VCaP (cell line): ENCODE results near the gene UNC93B1.

Experiments
- H3K27ac ChIP-seq: fragments of 450-650 bp; 2 replicates; pipeline ENCODE4 v1.5.1; 2017
- TF ChIP-seq, protein P1 (sequence below): fragments of 450-650 bp; conservative IDR thresholded peaks from 2 replicates; pipeline ENCODE4 v1.5.1; 2017; ENCODE audit warnings: mild to moderate bottlenecking, moderate library complexity

The UNC93B1 gene

DNA sequence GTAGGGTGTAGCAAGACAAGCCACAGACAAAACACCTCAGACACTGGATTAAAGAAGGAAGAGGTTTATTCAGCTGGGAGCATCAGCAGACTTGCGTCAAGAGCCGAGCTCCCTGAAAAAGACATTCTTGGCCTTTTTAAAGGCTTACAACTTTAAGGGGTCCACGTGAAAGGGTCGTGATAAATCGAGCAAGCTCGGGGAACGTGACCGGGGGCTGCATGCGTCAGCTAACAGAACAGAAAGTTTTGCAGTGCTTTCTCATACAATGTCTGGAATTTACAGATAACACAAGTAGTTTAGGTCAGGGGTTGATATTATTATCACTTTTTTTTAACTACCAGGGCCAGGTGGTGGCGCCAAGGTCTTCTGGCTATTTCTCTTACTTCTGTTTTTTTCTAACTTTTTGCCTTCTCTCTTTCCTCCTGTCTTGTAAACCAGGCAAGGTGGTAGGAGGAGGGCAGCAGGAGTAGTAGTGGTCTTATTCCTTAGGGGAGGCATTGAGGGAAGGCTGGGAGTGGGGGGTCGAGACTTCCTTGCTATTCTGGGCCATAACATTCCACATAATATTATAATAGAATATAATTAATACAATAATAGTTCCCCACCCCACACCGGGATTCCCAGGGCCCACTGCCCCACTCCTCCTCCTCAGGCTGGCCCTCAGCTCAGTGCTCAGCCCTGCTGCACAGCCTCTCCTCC lies 5.6 kb upstream of the UNC93B1 start:
- H3K27ac ChIP-seq = peak overlapping the region; percentile 50
- TF ChIP-seq, protein P1, sequence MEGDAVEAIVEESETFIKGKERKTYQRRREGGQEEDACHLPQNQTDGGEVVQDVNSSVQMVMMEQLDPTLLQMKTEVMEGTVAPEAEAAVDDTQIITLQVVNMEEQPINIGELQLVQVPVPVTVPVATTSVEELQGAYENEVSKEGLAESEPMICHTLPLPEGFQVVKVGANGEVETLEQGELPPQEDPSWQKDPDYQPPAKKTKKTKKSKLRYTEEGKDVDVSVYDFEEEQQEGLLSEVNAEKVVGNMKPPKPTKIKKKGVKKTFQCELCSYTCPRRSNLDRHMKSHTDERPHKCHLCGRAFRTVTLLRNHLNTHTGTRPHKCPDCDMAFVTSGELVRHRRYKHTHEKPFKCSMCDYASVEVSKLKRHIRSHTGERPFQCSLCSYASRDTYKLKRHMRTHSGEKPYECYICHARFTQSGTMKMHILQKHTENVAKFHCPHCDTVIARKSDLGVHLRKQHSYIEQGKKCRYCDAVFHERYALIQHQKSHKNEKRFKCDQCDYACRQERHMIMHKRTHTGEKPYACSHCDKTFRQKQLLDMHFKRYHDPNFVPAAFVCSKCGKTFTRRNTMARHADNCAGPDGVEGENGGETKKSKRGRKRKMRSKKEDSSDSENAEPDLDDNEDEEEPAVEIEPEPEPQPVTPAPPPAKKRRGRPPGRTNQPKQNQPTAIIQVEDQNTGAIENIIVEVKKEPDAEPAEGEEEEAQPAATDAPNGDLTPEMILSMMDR = peak; percentile 69

DNA sequence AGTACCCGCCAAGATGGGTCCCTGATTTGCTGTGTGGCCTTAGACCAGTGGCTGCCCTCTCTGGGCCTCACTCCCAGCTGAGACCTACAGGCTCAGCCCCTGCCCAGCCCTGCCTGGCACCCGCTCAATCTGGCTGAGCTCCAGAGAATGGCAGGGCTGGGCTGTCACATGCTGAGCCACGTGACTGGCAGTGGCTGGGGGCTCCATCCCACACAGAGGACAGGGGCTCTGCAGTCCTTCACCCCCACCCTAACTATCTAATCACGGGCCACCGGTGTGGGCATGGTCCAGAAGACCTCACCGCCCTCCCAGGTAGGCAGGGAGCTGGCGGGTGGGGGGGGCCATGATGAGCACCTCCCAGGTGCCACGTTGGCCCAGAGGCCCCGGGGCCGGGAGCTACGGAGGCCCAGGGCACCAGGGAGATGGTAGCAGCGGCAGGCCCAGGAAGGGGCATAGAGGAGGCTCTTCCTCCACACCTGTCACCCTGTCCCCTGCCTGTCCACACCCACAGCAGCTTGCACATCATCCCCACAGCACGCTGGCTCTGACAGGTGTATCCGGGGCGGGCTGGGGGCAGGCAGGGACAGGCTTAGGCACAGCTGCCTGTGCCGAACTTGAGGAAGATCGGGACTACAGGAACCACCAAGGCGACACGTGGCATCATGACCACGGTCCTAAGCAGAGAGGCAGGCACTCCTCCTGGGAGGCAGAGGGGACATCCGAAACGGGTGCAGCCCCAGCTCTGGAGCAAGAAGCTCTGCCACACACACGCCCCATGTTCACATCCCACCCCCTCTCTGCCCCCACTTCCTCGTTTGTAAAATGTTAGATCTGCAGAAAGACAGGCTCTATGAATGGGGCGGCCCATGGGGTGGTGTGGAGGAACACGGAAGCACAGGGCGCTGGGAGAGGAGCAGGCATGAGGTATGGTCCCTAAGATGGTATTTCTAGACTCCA lies 4.8 kb upstream of the UNC93B1 start:
- peak overlapping the region; percentile 35; the same call in 1 of the 2 replicates for H3K27ac ChIP-seq

DNA sequence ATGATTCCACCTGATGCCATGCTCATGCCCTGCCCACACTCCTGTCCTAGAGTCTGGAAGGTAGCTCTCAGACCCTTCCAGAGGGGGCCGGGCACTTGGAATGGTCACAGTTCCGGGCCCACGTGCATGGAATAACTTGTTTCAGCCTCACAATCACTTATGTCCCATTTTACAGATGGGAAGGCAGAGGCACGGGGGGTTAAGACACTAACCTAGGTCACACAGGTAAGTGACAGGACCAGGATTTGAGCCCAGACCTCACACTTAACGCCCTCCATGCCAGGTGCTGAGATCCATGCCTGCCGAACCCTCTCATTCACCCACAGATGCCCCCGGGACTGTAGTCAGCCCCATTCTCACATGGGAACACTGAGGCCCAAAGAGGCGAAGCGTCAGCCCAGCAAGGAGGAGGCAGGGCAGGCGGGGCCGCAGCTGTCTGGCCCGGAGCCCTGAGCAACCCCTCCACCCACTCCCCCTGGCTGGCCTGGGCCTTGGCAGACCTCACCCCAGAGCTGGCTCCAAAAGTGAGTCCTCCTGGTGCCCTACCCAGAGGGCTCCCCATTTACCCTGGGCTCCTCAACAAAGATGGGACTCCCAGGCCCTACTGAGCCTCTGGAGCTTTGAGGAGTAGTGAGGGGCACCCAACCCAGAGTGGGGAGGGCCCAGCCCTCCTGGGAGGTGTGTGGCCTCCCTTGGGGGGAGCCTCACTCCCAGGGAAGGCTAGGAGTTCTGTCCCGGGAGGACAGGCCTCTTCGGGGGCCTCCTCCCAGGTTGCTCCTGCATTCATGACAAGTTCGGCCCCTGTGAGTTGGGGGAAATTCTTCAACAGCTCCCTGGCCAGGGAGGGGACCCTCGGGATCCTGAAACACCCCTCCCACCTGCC lies 3.8 kb upstream of the UNC93B1 start:
- peak overlapping the region; percentile 35; the same call in 1 of the 2 replicates for H3K27ac ChIP-seq
- TF ChIP-seq, protein P1 = no peak

More for the DNA sequence above, 4.8 kb upstream of the UNC93B1 start:
- TF ChIP-seq, protein P1 = no peak

DNA sequence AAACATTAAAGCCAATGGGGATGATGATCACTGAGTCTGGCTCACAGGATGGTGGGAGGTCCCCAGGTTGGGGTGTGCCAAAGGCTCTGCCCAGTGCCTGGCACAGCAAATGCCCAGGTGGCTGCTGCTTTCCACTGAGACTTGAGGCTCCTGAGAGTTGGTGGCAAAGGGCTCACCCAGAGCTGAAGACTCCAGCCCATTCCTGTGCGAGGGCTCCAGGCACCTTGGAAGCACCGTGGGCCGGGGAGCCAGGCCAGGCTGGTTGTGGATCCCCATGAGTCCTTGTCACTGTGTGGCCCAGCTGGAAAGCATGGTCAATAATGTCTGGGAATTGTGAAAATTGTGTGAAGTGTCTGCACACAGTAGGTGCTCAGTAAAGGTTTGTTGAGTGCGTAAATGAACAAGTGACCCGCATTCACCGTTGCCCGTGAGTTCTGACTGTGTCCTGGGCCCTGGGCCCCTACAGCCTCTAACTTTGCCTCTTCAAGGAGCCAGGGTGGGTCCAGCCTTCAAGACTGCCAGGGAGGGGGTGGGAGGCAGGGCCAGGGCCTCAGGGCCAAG lies 2.8 kb upstream of the UNC93B1 start:
- no peak overlapping the region for H3K27ac ChIP-seq
- TF ChIP-seq, protein P1 = no peak

DNA sequence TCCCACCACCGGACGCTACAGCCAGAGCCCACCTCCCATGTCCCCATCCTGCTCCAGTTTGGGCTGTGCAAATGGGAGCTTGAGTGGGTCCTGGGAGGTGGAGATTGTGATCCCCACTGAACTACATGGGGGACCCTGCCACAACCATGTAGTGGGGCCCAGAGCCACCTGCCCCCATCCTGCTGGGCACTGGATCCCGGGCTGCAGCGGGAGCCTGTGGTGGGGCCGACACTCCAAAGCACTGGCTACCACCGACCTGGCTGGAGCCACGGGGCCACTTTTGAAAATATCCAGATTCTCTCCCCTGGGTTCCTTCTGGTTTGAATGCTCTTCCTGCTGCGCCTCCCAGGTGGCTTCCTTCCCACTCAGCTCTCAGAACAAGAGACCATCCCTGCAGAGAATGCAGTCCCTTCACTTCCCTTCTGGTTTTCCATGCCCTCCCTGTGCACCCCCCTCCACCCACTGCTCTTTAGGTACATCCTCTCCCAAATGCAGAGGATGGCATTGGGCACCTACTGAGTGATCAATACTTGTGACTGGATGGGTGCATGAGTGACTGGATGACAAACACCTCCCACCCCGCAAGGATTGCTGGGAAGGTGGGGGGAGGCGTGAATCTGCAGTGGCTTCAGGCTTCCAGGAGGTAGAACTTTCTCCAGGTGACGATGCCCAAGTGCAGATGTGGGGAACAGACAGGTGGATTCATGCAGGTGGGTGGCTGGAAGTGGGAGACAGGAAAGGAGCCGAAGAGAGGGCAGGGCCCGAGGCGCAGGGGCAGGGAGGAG lies 846 bp upstream of the UNC93B1 start:
- TF ChIP-seq, protein P1 = no peak
- H3K27ac ChIP-seq = peak overlapping the region; percentile 82

DNA sequence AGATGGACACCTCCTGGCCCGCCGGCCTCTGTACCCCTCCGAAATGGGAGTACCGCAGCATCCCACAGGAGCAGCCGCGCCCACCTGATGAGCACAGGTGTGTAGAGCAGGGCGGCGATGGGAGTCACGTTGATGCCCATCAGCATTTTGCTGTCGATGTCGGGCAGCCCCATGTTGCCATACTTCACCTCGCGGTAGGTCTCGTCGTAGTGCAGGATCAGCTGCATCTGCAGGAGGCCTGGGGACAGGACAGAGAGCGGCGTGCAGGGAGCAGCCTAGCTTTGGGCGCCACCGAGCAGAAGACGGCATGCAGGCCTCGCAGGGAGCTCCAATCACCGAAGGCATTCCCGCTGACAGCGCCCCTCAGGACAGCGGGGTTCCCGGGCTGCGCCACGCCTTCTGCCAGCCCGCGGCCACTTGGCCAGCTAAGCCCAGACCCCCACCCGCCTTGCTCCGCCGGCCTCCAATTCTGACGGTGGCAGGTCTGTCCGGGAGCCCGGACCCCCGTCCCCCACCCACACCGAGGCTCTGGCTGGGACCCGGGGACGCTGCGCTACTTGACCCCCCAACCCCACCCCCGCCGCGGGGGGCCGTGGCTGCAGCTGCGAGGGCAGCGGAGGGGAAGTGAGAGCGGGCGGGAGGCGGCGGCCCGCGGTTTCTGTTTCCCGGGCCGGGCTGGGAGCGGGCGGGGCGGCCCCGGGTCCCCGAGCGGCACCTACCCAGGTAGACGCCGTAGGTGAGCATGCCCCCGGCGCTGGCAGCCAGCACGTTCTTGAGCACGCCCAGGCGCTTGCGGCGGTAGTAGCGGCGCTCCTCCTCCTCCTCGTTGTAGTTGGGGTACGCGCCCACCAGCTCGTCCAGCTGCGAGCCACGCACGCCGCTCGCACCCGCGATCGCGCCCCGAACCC lies 705 bp downstream of the UNC93B1 start:
- TF ChIP-seq, protein P1 = no peak
- H3K27ac ChIP-seq = peak overlapping the region; percentile 82
